A673 (cell line): Measurements from ENCODE around the gene DOK3.

Experiments used
- CTCF ChIP-seq: fragments of 300-800, 200-600 bp; sonication (generic); conservative IDR thresholded peaks from 2 replicates; pipeline ENCODE4 v1.5.1; 2017; ENCODE audit warnings: low read depth, mild to moderate bottlenecking, antibody characterized with exemption, low read length, moderate library complexity, mixed read lengths
- EZH2 ChIP-seq: fragments of 200-600 bp; sonication (generic); IDR thresholded peaks from 2 replicates; pipeline ENCODE4 v1.6.1; 2017; ENCODE audit warnings: borderline replicate concordance, low read depth, mild to moderate bottlenecking, mixed read lengths, antibody characterized with exemption, low read length; ENCODE audit not compliant: poor library complexity, severe bottlenecking

GRCh38 chr5:177501874-177502678 lies 7.5 kb downstream of the DOK3 start:
- no peak for TF ChIP-seq CTCF
- TF ChIP-seq EZH2 = no peak
